Skeletal muscle satellite cell (primary cell): Measurements from ENCODE around the gene INTS1.
"Not testable (repeated sequence)": the region's sequence is repeated elsewhere in the genome, so short reads cannot be mapped to it uniquely, and the experiment has no call there.

ENCODE experiments used
- H3K27me3 ChIP-seq: 2 replicates; pipeline ENCODE4 v1.7.0; 2013; ENCODE audit warnings: low read length; ENCODE audit not compliant: control insufficient read depth, insufficient read depth
- H3K36me3 ChIP-seq: 2 replicates; pipeline ENCODE4 v1.7.0; 2013; ENCODE audit warnings: mild to moderate bottlenecking, control low read depth, low read length; ENCODE audit not compliant: insufficient read depth
- H3K4me1 ChIP-seq: 2 replicates; pipeline ENCODE4 v1.7.0; 2013; ENCODE audit warnings: low read length; ENCODE audit not compliant: control insufficient read depth, insufficient read depth
- H3K4me2 ChIP-seq: 2 replicates; pipeline ENCODE4 v1.7.0; 2013; ENCODE audit warnings: mild to moderate bottlenecking, low read length
- H3K4me3 ChIP-seq: 2 replicates; pipeline ENCODE4 v1.7.0; 2013; ENCODE audit warnings: low read length
- H3K9ac ChIP-seq: 2 replicates; pipeline ENCODE4 v1.7.0; 2013; ENCODE audit warnings: mild to moderate bottlenecking, low read depth, low read length, moderate library complexity
- H3K9me3 ChIP-seq: replicated peaks from 2 replicates; pipeline ENCODE4 v1.7.0; 2013; ENCODE audit warnings: mild to moderate bottlenecking, control low read depth, low read length

Gene INTS1

GRCh38 chr7:1445341-1445740, 58.8 kb downstream of the INTS1 start:
- no peak overlapping the region for H3K4me3 ChIP-seq
- H3K4me1 ChIP-seq = no peaks in the 10 kb centered on the region
- no peak overlapping the region for H3K4me2 ChIP-seq
- no peaks in the 10 kb centered on the region for H3K9me3 ChIP-seq
- peaks cover 10% of the 10 kb centered on the region for H3K36me3 ChIP-seq
- no peaks in the 10 kb centered on the region for H3K27me3 ChIP-seq
- H3K9ac ChIP-seq = no peak overlapping the region

DNA sequence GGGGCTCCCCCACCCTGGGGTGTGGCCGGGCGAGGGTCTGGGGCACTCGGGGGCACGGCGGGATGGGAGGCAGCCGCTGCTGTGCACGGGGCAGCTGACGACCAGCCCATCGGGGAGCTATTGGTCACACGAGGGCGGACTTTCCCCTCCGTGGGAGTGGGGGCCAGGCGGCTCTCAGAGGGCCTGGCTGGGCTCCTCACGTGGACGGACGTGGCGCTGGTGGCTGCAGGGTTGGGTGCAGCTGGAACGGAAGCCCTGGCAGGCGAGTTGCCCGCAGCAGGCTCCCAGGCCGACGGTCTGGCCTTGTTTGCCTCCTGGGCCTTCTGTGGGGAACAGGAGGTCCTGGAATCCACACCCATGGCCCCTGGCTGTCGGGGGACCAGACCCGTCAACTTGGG, 59.3 kb downstream of the INTS1 start:
- Histone ChIP-seq H3K9ac (no peak overlapping the region), H3K4me3 (no peak overlapping the region), H3K36me3 (peaks cover 10% of the 10 kb centered on the region), H3K4me2 (no peak overlapping the region), H3K9me3 (no peaks in the 10 kb centered on the region), H3K27me3 (no peaks in the 10 kb centered on the region), H3K4me1 (no peaks in the 10 kb centered on the region)

- H3K36me3 ChIP-seq = peaks cover 10% of the 10 kb centered on the region
- H3K9me3 ChIP-seq = no peaks in the 10 kb centered on the region
- H3K4me1 ChIP-seq = no peaks in the 10 kb centered on the region
- H3K4me2 ChIP-seq = no peak overlapping the region
- no peak overlapping the region for H3K4me3 ChIP-seq
- no peak overlapping the region for H3K9ac ChIP-seq
- H3K27me3 ChIP-seq = no peaks in the 10 kb centered on the region
Measured at GRCh38 chr7:1444214-1444924, 59.8 kb downstream of the INTS1 start.

DNA sequence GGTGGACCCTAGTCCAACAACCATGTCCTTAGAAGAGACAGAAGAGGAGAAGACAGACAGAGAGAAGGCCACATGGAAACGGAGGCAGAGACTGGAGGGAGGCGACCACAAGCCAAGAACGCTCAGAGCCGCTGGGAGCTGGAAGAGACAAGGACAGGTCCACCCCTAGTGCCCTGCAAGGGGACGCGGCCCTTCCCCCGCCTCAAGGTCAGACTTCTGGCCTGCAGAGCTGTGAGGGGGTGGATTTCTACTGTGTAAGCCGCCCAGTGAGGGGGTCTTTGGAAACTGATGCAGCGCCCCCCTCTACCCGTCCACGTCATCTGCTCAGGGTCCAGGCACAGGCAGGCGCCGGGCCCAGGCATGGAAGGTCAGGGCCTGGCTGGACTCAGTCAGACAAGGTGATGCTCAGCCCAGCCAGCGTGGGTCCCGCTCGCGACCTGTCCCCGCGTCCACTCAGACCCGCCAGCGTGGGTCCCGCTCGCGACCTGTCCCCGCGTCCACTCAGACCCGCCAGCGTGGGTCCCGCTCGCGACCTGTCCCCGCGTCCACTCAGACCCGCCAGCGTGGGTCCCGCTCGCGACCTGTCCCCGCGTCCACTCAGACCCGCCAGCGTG, 60.5 kb downstream of the INTS1 start:
- H3K4me3 ChIP-seq, H3K36me3 ChIP-seq, H3K9me3 ChIP-seq, H3K9ac ChIP-seq, H3K4me2 ChIP-seq, H3K4me1 ChIP-seq, H3K27me3 ChIP-seq: not testable (repeated sequence)

DNA sequence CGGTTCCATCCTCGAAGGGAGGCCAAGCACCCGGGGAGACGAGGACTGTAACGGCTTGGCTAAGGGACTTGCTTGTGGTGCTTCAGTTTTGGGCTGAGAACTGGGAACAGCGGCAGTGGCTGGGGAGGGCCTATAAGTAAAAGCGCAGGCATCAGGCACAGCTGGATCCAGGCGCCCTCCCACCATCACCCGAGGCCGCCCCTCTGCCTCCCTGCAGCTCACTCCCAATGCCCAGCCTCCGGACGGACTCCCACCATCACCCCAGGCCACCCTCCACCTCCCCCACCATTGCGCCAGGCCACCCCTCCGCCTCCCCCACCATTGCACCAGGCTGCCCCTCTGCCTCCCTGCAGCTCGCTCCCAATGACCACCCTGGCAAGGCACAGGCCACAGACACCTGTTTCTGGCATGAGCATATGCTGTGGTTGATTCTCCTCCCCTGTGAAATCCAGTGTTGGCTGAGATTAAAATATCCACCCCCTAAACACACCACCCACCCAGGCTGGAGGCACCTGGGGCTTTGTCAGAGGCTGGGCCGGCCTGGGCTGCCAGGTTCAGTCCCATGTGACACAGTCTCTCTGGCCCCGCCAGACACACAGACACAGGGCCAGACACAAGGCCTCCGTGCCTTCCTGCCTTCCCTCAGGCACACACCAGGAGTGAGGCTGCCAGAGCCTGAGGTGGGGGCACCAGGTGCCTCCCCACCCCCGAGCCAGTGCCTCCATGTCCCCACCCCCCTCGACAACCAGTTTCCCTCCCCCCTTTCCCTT, 61.6 kb downstream of the INTS1 start:
- no peaks in the 10 kb centered on the region for H3K4me1 ChIP-seq
- no peaks in the 10 kb centered on the region for H3K27me3 ChIP-seq
- no peaks in the 10 kb centered on the region for H3K9me3 ChIP-seq
- no peak overlapping the region for H3K9ac ChIP-seq
- H3K36me3 ChIP-seq = peaks cover 14% of the 10 kb centered on the region
- no peak overlapping the region for H3K4me2 ChIP-seq
- H3K4me3 ChIP-seq = no peak overlapping the region

GRCh38 chr7:1441615-1442354, 62.4 kb downstream of the INTS1 start:
- peaks cover 18% of the 10 kb centered on the region for H3K36me3 ChIP-seq
- no peak overlapping the region for H3K9ac ChIP-seq

GRCh38 chr7:1440620-1441019, 63.6 kb downstream of the INTS1 start:
- H3K27me3 ChIP-seq = no peaks in the 10 kb centered on the region
- H3K4me1 ChIP-seq = no peaks in the 10 kb centered on the region
- no peaks in the 10 kb centered on the region for H3K9me3 ChIP-seq
- no peak overlapping the region for H3K4me3 ChIP-seq
- peaks cover 19% of the 10 kb centered on the region for H3K36me3 ChIP-seq
- H3K4me2 ChIP-seq = no peak overlapping the region
- H3K9ac ChIP-seq = no peak overlapping the region

More at GRCh38 chr7:1441615-1442354, 62.4 kb downstream of the INTS1 start:
- Histone ChIP-seq H3K4me2 (no peak overlapping the region), H3K4me3 (no peak overlapping the region), H3K4me1 (no peaks in the 10 kb centered on the region), H3K27me3 (no peaks in the 10 kb centered on the region), H3K9me3 (no peaks in the 10 kb centered on the region)

GRCh38 chr7:1439373-1440363, 64.5 kb downstream of the INTS1 start:
- Histone ChIP-seq H3K27me3 (no peaks in the 10 kb centered on the region), H3K4me1 (no peaks in the 10 kb centered on the region), H3K9ac (no peak overlapping the region), H3K4me3 (no peak overlapping the region), H3K36me3 (peaks cover 19% of the 10 kb centered on the region), H3K9me3 (no peaks in the 10 kb centered on the region), H3K4me2 (no peak overlapping the region)

DNA sequence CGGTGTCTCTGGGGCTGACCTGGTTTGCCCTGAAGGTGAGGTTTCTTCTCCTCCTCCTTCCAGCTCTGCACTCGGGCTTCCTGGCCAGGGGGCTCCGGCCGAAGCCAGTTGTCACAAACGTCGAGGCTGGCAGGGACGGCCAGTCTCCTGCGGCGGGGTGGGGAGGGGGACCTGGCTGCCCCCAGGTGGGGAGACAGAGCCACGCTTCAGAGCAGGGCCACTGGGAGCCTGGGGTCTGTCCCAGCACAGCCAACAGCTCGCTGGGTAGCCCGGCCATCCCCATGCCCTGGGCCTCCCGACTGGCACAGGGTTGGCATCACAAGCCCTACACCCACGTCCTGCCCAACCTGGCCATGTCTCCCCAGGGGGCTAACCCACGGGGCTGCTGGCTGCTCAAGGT, 65.4 kb downstream of the INTS1 start:
- H3K4me2 ChIP-seq = no peak overlapping the region
- H3K27me3 ChIP-seq = no peaks in the 10 kb centered on the region
- no peak overlapping the region for H3K9ac ChIP-seq
- H3K4me1 ChIP-seq = no peaks in the 10 kb centered on the region
- peaks cover 19% of the 10 kb centered on the region for H3K36me3 ChIP-seq
- no peaks in the 10 kb centered on the region for H3K9me3 ChIP-seq
- no peak overlapping the region for H3K4me3 ChIP-seq

DNA sequence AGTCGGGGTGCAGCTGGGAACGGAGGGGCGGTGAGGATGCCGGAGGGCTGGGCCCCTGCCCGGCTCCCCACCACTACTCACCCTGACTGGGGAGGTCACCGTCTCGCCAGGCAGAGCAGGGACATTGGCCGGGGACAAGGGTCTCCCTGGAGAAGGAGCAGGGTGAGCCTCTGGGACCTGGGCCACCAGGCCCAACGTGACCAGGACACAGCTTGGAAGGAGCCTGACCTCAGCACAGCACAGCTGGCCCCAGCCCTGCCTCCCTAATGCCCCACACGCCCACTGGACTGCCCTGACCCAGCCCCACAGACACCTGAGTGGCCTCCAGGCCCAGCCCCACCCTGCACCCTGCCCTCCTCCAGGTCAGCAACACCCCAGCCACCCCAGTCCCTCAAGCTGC, 66.0 kb downstream of the INTS1 start:
- H3K9ac ChIP-seq = no peak overlapping the region
- no peaks in the 10 kb centered on the region for H3K27me3 ChIP-seq
- peaks cover 19% of the 10 kb centered on the region for H3K36me3 ChIP-seq
- H3K4me1 ChIP-seq = no peaks in the 10 kb centered on the region
- no peak overlapping the region for H3K4me2 ChIP-seq
- H3K9me3 ChIP-seq = no peaks in the 10 kb centered on the region
- H3K4me3 ChIP-seq = no peak overlapping the region
